Neural cell (in vitro differentiated cells): ENCODE results near the gene MAP3K7CL. TPM values are rescaled to one million over a fixed set of nuclear protein-coding genes. Genes with fewer than 3 reads are reported as not detected.

Source experiments
- H2AFZ ChIP-seq: fragments of 200-600, 300-800 bp; sonication (generic), shearing (Covaris generic); 2 replicates; pipeline ENCODE4 v1.6.0; 2014; ENCODE audit warnings: low read depth, mild to moderate bottlenecking, antibody characterized with exemption, low read length, moderate library complexity
- H3F3A ChIP-seq: fragments of 200-600 bp; shearing (Covaris generic); 2 replicates; pipeline ENCODE4 v1.6.1; 2016; ENCODE audit warnings: mild to moderate bottlenecking, moderate library complexity, mixed read lengths, antibody characterized with exemption, low read length; ENCODE audit not compliant: insufficient read depth, poor library complexity, severe bottlenecking
- H3K27ac ChIP-seq: fragments of 200-600, 300-800 bp; sonication (generic), shearing (Covaris generic); 2 replicates; pipeline ENCODE4 v1.5.1; 2014; ENCODE audit warnings: mild to moderate bottlenecking, low read length, moderate library complexity
- H3K27me3 ChIP-seq: fragments of 300-800, 200-600 bp; sonication (generic), shearing (Covaris generic); 2 replicates; pipeline ENCODE4 v1.6.0; 2014; ENCODE audit warnings: mild to moderate bottlenecking, low read depth, low read length, moderate library complexity; ENCODE audit not compliant: insufficient read depth
- H3K36me3 ChIP-seq: fragments of 300-800, 200-600 bp; sonication (generic), shearing (Covaris generic); 2 replicates; pipeline ENCODE4 v1.5.1; 2014; ENCODE audit warnings: mild to moderate bottlenecking, antibody characterized with exemption, low read length, moderate library complexity; ENCODE audit not compliant: insufficient read depth
- H3K4me2 ChIP-seq: fragments of 300-800, 200-600 bp; sonication (generic), shearing (Covaris generic); 2 replicates; pipeline ENCODE4 v1.6.0; 2014; ENCODE audit warnings: mild to moderate bottlenecking, low read length
- H3K4me3 ChIP-seq: fragments of 300-800, 200-600 bp; sonication (generic), shearing (Covaris generic); 2 replicates; pipeline ENCODE4 v1.5.1; 2014; ENCODE audit warnings: mild to moderate bottlenecking, low read length, moderate library complexity
- H3K79me2 ChIP-seq: fragments of 200-600 bp; shearing (Covaris generic); replicated peaks from 2 replicates; pipeline ENCODE4 v1.6.0; 2014; ENCODE audit warnings: mild to moderate bottlenecking, low read length, moderate library complexity; ENCODE audit not compliant: insufficient read depth
- H3K9ac ChIP-seq: fragments of 300-800, 200-600 bp; sonication (generic), shearing (Covaris generic); 2 replicates; pipeline ENCODE4 v1.6.1; 2016; ENCODE audit warnings: mild to moderate bottlenecking, low read length, mixed read lengths
- H3K9me2 ChIP-seq: fragments of 200-600 bp; shearing (Covaris generic); 2 replicates; pipeline ENCODE4 v1.6.1; 2016; ENCODE audit warnings: mild to moderate bottlenecking, low read length, mixed read lengths; ENCODE audit not compliant: insufficient read depth
- H3K9me3 ChIP-seq: fragments of 200-600, 300-800 bp; sonication (generic), shearing (Covaris generic); 2 replicates; pipeline ENCODE4 v1.6.1; 2016; ENCODE audit warnings: mild to moderate bottlenecking, mixed run types, low read length, moderate library complexity, mixed read lengths
- H4K20me1 ChIP-seq: fragments of 200-600 bp; shearing (Covaris generic); 2 replicates; pipeline ENCODE4 v1.6.1; 2016; ENCODE audit warnings: mild to moderate bottlenecking, mixed run types; ENCODE audit not compliant: insufficient read depth
- CTCF ChIP-seq: fragments of 450-650 bp; IDR thresholded peaks from 2 replicates; pipeline ENCODE4 v1.5.1; 2014; ENCODE audit warnings: antibody characterized with exemption, mild to moderate bottlenecking, moderate library complexity; ENCODE audit not compliant: poor library complexity, severe bottlenecking
- EP300 ChIP-seq: fragments of 450-650 bp; conservative IDR thresholded peaks from 2 replicates; pipeline ENCODE4 v1.6.1; 2014; ENCODE audit warnings: antibody characterized with exemption, mild to moderate bottlenecking, moderate library complexity; ENCODE audit not compliant: poor library complexity, severe bottlenecking
- EZH2 ChIP-seq: fragments of 200-600, 300-800 bp; shearing (Covaris generic), sonication (generic); IDR thresholded peaks from 2 replicates; pipeline ENCODE4 v1.6.1; 2014; ENCODE audit warnings: antibody characterized with exemption, low read length, borderline replicate concordance, mild to moderate bottlenecking; ENCODE audit not compliant: insufficient read depth, poor library complexity, severe bottlenecking
- MXI1 ChIP-seq: fragments of 450-650 bp; conservative IDR thresholded peaks from 2 replicates; pipeline ENCODE4 v1.6.1; 2014; ENCODE audit warnings: antibody characterized with exemption, mild to moderate bottlenecking; ENCODE audit not compliant: poor library complexity, severe bottlenecking
- POLR2AphosphoS5 ChIP-seq: IDR thresholded peaks from 2 replicates; pipeline ENCODE4 v1.6.1; 2012
- RAD21 ChIP-seq: fragments of 450-650 bp; conservative IDR thresholded peaks from 2 replicates; pipeline ENCODE4 v1.6.1; 2014; ENCODE audit warnings: antibody characterized with exemption, mild to moderate bottlenecking, moderate library complexity
- SMC3 ChIP-seq: fragments of 450-650 bp; conservative IDR thresholded peaks from 2 replicates; pipeline ENCODE4 v1.6.1; 2014; ENCODE audit warnings: antibody characterized with exemption, mild to moderate bottlenecking, moderate library complexity; ENCODE audit not compliant: poor library complexity
- TAF1 ChIP-seq: IDR thresholded peaks from 2 replicates; pipeline ENCODE4 v1.6.1; 2012; ENCODE audit warnings: low read depth
- polyA plus RNA-seq: library from polyadenylated mRNA; depleted of rRNA; stranded (reverse); fragments of >200 nt; gene quantifications from 2 replicates; pipeline ENCODE4 v1.2.3, GENCODE V29; 2014
- TF ChIP-seq, protein P1 (sequence below): IDR thresholded peaks from 2 replicates; pipeline ENCODE4 v1.6.1; 2012; ENCODE audit warnings: borderline replicate concordance

MAP3K7CL gene
- polyA plus RNA-seq, 1 donor from 2014 or later = not detected

- H3K4me2 ChIP-seq = no peak overlapping the region
- no peak for TF ChIP-seq RAD21
- no peak for TF ChIP-seq MXI1
- TF ChIP-seq TAF1 = no peak
- TF ChIP-seq CTCF = no peak
- TF ChIP-seq, protein P1, sequence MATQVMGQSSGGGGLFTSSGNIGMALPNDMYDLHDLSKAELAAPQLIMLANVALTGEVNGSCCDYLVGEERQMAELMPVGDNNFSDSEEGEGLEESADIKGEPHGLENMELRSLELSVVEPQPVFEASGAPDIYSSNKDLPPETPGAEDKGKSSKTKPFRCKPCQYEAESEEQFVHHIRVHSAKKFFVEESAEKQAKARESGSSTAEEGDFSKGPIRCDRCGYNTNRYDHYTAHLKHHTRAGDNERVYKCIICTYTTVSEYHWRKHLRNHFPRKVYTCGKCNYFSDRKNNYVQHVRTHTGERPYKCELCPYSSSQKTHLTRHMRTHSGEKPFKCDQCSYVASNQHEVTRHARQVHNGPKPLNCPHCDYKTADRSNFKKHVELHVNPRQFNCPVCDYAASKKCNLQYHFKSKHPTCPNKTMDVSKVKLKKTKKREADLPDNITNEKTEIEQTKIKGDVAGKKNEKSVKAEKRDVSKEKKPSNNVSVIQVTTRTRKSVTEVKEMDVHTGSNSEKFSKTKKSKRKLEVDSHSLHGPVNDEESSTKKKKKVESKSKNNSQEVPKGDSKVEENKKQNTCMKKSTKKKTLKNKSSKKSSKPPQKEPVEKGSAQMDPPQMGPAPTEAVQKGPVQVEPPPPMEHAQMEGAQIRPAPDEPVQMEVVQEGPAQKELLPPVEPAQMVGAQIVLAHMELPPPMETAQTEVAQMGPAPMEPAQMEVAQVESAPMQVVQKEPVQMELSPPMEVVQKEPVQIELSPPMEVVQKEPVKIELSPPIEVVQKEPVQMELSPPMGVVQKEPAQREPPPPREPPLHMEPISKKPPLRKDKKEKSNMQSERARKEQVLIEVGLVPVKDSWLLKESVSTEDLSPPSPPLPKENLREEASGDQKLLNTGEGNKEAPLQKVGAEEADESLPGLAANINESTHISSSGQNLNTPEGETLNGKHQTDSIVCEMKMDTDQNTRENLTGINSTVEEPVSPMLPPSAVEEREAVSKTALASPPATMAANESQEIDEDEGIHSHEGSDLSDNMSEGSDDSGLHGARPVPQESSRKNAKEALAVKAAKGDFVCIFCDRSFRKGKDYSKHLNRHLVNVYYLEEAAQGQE = no peak
- no peak for TF ChIP-seq POLR2AphosphoS5
- H3K9me3 ChIP-seq = no peaks in the 10 kb centered on the region
- H3K27me3 ChIP-seq = no peaks in the 10 kb centered on the region
- H3K9ac ChIP-seq = no peak overlapping the region
- H4K20me1 ChIP-seq = no peaks in the 10 kb centered on the region
- H3K4me3 ChIP-seq = no peak overlapping the region
- H3K9me2 ChIP-seq = no peaks in the 10 kb centered on the region
- H3K79me2 ChIP-seq = no peaks in the 10 kb centered on the region
- no peaks in the 10 kb centered on the region for H3F3A ChIP-seq
- H3K36me3 ChIP-seq = no peaks in the 10 kb centered on the region
- no peak overlapping the region for H2AFZ ChIP-seq
- no peak overlapping the region for H3K27ac ChIP-seq
Measured at GRCh38 chr21:29195981-29196669, 65.7 kb downstream of the MAP3K7CL start.

DNA sequence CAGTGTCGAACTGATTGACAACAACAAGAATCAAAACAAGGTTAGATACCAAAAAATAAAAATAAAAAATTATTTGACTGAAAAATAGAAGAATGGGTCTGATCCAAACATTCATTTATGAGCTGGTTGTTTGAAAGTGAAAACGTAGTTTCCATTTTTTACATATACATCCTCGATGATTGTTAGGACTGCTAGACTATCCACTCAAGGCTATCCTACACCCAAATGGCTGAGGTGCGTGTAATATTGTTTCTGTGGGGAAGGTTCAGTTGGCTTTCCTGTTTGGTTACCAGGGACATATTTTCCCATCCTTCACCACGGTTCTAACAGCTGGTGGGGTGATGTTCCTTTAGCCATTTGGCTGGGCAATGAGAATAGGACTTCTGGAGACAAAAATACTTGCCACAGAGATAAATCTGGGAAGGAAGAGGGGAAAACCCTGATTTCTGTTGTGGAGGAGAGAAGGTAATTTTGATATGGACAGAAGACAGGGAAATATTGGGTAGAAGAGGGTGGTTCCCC is 66.3 kb downstream of the MAP3K7CL start:
- no peaks in the 10 kb centered on the region for H4K20me1 ChIP-seq
- no peaks in the 10 kb centered on the region for H3K27me3 ChIP-seq
- H3K27ac ChIP-seq = no peak overlapping the region
- TF ChIP-seq SMC3 (no peak), EP300 (no peak), MXI1 (no peak), TAF1 (no peak), EZH2 (no peak), POLR2AphosphoS5 (no peak), RAD21 (no peak), CTCF (no peak)
- TF ChIP-seq, protein P1 = no peak
- H2AFZ ChIP-seq = no peak overlapping the region
- no peak overlapping the region for H3K4me2 ChIP-seq
- H3K9me2 ChIP-seq = no peaks in the 10 kb centered on the region
- H3K9ac ChIP-seq = no peak overlapping the region
- no peaks in the 10 kb centered on the region for H3K9me3 ChIP-seq
- no peak overlapping the region for H3K4me3 ChIP-seq
- H3F3A ChIP-seq = no peaks in the 10 kb centered on the region
- H3K79me2 ChIP-seq = no peaks in the 10 kb centered on the region
- H3K36me3 ChIP-seq = no peaks in the 10 kb centered on the region
